ENCODE measurements around the gene MEGF8. TPM values are rescaled to one million over a fixed set of nuclear protein-coding genes. Genes with fewer than 3 reads are reported as not detected.

Gene MEGF8
- total RNA-seq, 2 experiments from 2014 or later, result 6.8 to 7.6 TPM

DNA sequence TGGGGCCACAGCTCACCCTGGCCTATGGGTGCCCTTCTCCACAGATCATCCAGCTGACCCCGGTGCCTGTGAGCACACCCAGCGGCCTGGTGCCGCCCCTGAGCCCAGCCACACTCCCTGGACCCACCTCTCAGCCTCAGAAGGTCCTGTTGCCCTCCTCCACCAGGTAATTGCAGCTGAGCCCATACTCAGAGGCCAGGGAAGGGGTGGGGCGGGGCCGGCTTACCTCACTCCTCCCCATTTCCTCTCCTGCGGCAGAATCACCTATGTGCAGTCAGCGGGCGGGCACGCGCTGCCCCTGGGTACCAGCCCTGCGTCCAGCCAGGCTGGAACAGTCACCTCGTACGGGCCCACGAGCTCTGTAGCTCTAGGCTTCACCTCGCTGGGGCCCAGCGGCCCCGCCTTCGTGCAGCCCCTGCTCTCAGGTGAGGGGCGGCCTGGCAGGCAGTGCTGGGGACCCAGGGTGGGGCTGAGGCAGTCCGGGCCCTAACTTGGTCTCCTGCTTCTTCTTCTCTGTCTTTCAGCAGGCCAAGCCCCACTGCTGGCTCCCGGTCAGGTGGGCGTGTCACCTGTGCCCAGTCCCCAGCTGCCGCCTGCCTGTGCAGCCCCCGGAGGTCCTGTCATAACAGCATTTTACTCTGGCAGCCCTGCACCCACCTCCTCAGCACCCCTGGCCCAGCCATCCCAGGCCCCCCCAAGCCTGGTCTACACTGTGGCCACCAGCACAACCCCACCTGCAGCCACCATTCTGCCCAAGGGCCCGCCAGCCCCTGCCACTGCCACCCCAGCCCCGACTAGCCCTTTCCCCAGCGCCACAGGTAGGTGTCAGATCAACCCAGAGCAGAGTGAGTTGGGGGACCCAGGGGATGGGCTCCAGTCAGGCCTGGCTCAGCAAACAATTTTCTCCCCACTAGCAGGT, 33.1 kb upstream of the MEGF8 start:
- Mint-ChIP-seq H3K4me1 (peaks cover 4% of the 10 kb centered on the region), H3K27me3 (no peaks in the 10 kb centered on the region), H3K36me3 (peaks cover 12% of the 10 kb centered on the region), H3K27ac (peak overlapping the region; percentile 36), H3K4me3 (no peak overlapping the region), H3K9me3 (no peaks in the 10 kb centered on the region)
- DNase-seq, result no peak

DNA sequence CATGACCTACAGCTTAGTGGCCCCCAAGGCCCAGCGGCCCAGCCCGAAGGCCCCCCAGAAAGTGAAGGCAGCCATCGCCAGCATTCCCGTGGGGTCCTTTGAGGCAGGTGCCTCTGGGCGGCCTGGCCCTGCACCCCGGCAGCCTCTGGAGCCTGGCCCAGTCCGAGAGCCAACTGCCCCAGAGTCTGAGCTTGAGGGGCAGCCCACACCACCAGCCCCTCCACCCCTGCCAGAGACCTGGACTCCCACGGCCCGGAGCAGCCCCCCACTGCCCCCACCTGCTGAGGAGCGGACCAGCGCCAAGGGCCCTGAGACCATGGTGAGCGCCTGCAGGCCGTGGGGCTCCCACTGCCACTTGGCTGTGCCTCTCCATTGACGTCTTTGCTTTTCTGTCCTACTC, 32.5 kb upstream of the MEGF8 start:
- Mint-ChIP-seq H3K4me1 (peaks cover 4% of the 10 kb centered on the region), H3K9me3 (no peaks in the 10 kb centered on the region), H3K27ac (no peak overlapping the region), H3K36me3 (peaks cover 12% of the 10 kb centered on the region), H3K4me3 (no peak overlapping the region), H3K27me3 (no peaks in the 10 kb centered on the region)
- DNase-seq, result no peak

DNA sequence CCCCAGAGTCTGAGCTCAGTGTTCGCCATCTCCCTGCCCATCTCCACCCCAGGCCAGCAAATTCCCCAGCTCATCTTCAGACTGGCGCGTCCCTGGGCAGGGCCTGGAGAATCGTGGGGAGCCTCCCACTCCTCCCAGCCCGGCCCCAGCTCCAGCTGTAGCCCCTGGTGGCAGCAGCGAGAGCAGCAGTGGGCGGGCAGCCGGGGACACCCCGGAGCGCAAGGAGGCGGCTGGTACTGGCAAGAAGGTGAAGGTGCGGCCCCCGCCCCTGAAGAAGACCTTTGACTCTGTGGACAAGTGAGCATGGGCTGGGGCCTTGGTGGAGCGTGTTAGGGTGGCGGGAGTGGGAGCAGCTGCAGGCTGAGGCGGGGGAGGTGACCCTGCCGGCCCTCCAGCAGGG, 31.9 kb upstream of the MEGF8 start:
- Mint-ChIP-seq H3K4me1 (peaks cover 4% of the 10 kb centered on the region), H3K27me3 (no peaks in the 10 kb centered on the region), H3K4me3 (no peak overlapping the region), H3K27ac (no peak overlapping the region), H3K9me3 (no peaks in the 10 kb centered on the region), H3K36me3 (peaks cover 12% of the 10 kb centered on the region)
- no peak for DNase-seq

DNA sequence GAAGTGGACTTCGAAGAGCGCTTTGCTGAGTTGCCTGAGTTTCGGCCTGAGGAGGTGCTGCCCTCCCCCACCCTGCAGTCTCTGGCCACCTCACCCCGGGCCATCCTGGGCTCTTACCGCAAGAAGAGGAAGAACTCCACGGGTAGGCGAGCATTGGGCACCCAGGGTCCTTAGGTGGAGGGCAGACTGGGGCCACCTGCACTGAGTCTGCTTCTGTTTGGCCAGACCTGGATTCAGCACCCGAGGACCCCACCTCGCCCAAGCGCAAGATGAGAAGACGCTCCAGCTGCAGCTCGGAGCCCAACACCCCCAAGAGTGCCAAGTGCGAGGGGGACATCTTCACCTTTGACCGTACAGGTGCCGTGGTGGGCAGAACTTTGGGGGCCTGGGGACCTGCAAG, 31.5 kb upstream of the MEGF8 start:
- Mint-ChIP-seq H3K27ac (no peak overlapping the region), H3K4me1 (peaks cover 4% of the 10 kb centered on the region), H3K27me3 (no peaks in the 10 kb centered on the region), H3K4me3 (no peak overlapping the region), H3K9me3 (no peaks in the 10 kb centered on the region), H3K36me3 (peaks cover 12% of the 10 kb centered on the region)
- no peak for DNase-seq

DNA sequence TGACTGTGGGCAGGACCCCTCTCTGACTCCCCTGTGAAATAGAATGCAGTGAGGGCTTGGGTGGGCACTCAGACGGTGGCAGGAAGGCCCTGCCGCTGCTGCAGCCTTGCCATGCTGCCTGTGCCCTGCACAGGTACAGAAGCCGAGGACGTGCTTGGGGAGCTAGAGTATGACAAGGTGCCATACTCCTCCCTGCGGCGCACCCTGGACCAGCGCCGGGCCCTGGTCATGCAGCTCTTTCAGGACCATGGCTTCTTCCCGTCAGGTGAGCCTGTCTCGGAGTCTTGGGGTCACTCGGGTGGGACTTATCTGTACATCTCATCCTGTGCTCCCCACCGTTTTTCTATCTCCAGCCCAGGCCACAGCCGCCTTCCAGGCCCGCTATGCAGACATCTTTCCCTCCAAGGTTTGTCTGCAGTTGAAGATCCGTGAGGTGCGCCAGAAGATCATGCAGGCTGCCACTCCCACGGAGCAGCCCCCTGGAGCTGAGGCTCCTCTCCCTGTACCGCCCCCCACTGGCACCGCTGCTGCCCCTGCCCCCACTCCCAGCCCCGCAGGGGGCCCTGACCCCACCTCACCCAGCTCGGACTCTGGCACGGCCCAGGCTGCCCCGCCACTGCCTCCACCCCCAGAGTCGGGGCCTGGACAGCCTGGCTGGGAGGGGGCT, 30.8 kb upstream of the MEGF8 start:
- Mint-ChIP-seq H3K9me3 (no peaks in the 10 kb centered on the region), H3K27ac (no peak overlapping the region), H3K4me3 (no peak overlapping the region), H3K27me3 (no peaks in the 10 kb centered on the region), H3K36me3 (peaks cover 12% of the 10 kb centered on the region), H3K4me1 (peaks cover 4% of the 10 kb centered on the region)
- no peak for DNase-seq

DNA sequence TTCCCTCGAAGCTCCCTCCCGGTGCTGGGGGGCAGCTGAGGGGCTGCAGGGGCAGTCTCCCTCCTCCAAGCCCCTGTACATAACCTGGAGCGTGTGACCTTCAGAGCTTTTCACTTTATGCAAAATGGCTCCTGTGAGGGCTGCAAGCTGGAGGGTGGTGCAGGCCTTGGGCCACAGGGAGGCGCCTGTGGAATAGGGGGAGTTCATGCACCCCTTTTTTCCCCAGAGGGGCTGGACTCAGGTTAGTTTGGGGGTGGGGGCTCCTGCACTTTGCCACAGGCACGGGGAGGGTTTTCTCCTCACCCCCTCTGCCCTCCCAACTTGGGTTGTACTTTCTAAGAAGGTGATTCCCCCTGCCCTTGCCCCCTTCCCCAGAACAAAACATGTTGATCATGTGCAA, 30.1 kb upstream of the MEGF8 start:
- DNase-seq, result no peak
- Mint-ChIP-seq H3K9me3 (no peaks in the 10 kb centered on the region), H3K27ac (no peak overlapping the region), H3K27me3 (no peaks in the 10 kb centered on the region), H3K4me3 (no peak overlapping the region), H3K36me3 (peaks cover 12% of the 10 kb centered on the region), H3K4me1 (peaks cover 4% of the 10 kb centered on the region)

DNA sequence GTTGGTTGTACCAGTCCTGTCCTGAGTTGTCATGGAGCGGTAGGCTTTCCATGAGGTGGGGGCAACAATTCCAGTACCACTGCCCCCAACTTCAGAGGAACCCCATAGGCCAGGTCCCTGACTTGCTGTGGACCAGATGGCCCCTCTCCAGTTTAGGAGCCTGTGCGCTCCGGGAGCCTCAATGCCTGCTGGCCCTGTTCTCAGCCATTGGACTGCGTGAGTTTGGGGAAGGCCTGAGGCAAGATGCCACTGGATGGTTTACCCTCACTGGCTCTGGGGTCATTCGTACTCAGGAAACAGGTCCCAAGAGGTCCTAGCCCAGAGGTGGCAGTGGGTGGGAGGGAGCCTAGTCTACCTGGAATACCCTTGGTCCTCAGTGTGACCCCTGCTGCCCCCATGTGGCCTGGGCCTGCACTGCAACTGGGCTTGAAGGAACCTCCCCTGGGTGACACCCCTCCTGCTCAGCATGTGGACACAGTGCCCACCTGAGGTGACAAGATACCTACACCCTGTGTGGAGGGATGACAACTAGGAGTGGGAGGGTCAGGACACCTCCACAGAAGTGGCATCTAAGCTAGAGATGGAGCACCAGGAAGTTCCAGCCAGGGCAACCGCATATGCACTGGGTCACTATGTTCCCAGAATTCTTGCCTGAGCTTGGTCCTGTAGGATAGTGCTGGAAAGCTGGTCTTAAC, 29.5 kb upstream of the MEGF8 start:
- Mint-ChIP-seq H3K9me3 (no peaks in the 10 kb centered on the region), H3K36me3 (peaks cover 13% of the 10 kb centered on the region)

DNA sequence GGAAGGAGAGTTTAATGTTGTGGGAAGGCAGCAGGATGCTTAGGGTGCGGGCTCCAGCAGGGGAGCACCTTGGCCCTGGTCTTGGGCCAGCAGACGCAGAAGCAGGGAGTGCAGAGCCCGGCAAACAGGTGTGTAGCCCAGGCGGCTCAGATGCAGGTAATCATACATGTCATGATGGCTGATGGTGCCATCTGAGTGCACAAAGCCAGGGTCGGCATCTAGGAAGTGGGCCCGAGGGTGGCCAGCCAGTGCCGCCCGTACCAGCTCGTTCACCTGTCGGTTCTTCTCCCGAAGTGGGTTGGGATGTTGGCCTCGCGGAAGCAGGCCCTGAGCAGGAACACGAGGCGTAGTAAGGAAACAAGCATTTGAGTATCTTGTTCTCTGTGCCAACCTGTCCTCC, 28.4 kb upstream of the MEGF8 start:
- H3K9me3 Mint-ChIP-seq, result no peaks in the 10 kb centered on the region

More for the DNA sequence above, 29.5 kb upstream of the MEGF8 start:
- Mint-ChIP-seq H3K4me1 (peaks cover 4% of the 10 kb centered on the region), H3K4me3 (no peak overlapping the region), H3K27ac (peak overlapping the region; percentile 48), H3K27me3 (no peaks in the 10 kb centered on the region)
- DNase-seq, result peak; percentile 86

DNA sequence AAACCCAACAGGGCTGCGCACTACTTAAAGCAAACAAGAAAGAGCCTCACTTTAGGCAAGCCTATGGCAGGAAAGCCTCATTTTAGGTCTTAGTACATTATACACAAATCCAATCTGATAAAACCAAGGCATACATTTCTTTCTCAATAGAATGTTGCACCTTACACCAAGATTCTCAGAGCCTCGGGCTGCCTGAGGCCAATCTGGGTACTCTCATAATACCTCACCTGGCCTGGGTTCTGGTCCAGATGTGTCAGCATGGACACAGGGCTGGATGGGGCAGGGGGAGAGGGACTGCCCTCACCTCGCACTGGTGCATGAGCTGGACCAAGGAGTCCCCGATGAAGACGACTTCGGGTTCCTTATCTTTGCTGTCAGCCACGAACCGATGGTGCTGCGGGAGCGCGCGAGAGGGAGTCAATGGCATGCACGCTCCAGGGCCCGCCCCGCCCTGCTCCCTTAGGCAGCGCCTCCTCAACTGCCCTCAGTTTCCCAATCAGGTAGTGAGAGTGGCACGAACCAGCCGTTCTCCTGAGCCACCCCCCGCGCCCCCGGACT, 23.7 kb upstream of the MEGF8 start, which contains the start of gene PRR19:
Gene PRR19, plus strand, starts transcription at position 487 of the 558 bp plus-strand sequence. CDS start 7,453 bp downstream, outside the sequence.
- no peak for DNase-seq
- Mint-ChIP-seq H3K36me3 (peaks cover 5% of the 10 kb centered on the region), H3K27ac (peak within 1 kb of the TSS; percentile 90), H3K9me3 (no peaks in the 10 kb centered on the region), H3K4me3 (peak within 1 kb of the TSS; percentile 84), H3K4me1 (peaks cover 16% of the 10 kb centered on the region), H3K27me3 (no peaks in the 10 kb centered on the region)

More for the DNA sequence above, 28.4 kb upstream of the MEGF8 start:
- no peak overlapping the region for H3K4me3 Mint-ChIP-seq
- DNase-seq, result no peak
- H3K27me3 Mint-ChIP-seq, result no peaks in the 10 kb centered on the region
- H3K36me3 Mint-ChIP-seq, result peaks cover 9% of the 10 kb centered on the region
- H3K4me1 Mint-ChIP-seq, result peaks cover 10% of the 10 kb centered on the region
- H3K27ac Mint-ChIP-seq, result no peak overlapping the region

DNA sequence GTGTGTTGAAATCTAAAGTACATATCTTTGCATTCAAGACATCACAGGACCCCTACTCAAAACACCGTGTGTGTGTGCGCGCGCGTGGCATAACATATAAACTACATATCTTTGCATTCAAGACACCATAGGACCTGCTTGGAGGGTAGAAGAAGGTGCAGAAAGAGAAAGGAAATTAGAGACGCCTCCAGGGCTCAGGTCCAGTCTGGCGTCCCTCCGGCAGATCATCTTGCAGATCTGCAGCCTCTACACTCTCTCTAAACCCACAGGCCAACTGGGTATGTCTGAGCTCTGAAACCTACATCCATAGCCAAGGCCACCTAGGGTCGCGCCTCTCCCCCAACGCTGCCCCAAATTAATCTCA, 22.4 kb upstream of the MEGF8 start:
- Mint-ChIP-seq H3K4me3 (peak overlapping the region; percentile 84), H3K27me3 (no peaks in the 10 kb centered on the region), H3K4me1 (peaks cover 16% of the 10 kb centered on the region), H3K36me3 (peaks cover 3% of the 10 kb centered on the region), H3K9me3 (no peaks in the 10 kb centered on the region), H3K27ac (peak overlapping the region; percentile 90)
- DNase-seq, result no peak

DNA sequence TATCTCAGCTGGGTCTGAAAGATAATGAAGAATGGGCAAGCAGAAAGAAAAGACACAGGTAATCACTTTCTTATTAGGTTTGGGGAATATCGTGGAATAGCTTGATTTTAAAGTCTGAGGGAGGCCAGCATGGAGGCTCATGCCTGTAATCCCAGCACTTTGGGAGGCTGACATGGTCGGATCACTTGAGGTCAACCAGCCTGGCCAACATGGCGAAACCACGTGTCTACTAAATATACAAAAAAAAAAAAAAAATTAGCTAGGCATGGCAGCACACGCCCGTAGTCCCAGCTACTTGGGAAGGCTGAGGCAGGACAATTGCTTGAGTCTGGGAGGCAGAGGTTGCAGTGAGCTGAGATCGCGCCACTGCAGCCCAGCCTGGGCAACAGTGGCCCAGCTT, 21.6 kb upstream of the MEGF8 start:
- Mint-ChIP-seq H3K4me1 (peaks cover 16% of the 10 kb centered on the region), H3K27me3 (no peaks in the 10 kb centered on the region), H3K27ac (no peak overlapping the region), H3K4me3 (no peak overlapping the region), H3K36me3 (peaks cover 3% of the 10 kb centered on the region), H3K9me3 (no peaks in the 10 kb centered on the region)
- no peak for DNase-seq

DNA sequence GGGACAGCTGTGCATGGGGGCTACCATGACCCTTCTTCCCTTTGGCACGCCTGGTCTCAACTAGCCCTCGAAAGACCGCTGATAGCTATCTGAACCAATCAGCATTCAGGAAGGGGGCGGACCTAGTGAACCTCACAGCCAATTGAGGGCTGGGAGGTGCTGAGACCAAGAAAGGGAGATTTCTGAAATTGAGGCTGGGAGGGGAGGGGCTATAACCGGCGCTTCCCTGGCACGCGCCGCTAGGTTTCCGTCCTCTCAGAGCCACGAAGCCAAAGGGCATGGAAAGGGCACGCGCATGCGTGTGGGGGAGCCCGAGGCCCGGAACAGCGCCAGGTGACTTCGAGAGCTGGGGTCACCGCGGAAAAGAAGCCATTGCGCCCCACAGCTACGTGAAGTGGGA, 18.8 kb upstream of the MEGF8 start:
- Mint-ChIP-seq H3K4me3 (no peak overlapping the region), H3K4me1 (peaks cover 12% of the 10 kb centered on the region), H3K36me3 (no peaks in the 10 kb centered on the region), H3K27me3 (peaks cover 10% of the 10 kb centered on the region), H3K9me3 (no peaks in the 10 kb centered on the region), H3K27ac (no peak overlapping the region)
- DNase-seq, result no peak

DNA sequence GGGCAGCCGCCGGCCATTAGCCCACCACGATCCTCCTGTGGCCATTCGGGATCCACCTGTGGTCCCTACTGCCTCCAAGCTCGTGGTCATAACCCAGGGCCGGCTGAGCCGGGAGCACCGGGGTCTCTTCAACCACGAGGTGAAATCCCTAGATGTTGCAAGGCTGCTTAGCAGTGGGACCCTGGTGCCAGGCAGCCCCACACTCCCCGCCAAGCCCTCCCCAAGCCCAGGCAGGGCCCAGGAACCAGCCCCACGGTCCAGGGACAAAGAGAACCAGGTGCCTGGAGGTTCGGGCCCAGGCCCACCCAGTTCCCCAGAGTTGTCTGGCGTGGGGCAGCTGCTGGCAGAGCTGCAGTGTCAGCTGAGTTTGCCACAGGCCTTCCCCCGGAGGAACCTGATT, 15.7 kb upstream of the MEGF8 start:
- H3K27me3 Mint-ChIP-seq, result peaks cover 40% of the 10 kb centered on the region
- H3K4me1 Mint-ChIP-seq, result peaks cover 10% of the 10 kb centered on the region
- H3K9me3 Mint-ChIP-seq, result no peaks in the 10 kb centered on the region
- no peak overlapping the region for H3K4me3 Mint-ChIP-seq
- H3K27ac Mint-ChIP-seq, result no peak overlapping the region
- no peak for DNase-seq
- no peaks in the 10 kb centered on the region for H3K36me3 Mint-ChIP-seq

DNA sequence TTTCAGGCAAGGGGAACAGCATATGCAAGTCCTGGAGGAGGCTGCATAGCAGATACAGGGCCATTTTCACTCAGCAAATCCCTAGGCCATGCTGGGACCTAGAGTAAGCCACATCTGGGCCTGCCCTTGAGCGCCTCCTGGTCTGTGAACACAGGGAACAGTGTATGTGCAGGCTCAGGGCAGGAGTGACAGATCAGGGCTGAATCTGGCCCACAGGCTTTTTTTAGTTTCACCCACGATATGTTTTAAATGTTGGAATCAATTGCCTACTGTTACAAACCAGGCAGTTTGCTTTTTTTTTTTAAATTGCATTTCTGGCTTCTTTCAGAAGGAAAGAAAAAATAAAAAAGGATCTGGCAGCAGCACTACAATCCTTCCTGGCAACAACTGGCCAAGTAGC, 13.8 kb upstream of the MEGF8 start:
- no peak for DNase-seq
- H3K36me3 Mint-ChIP-seq, result no peaks in the 10 kb centered on the region
- no peak overlapping the region for H3K27ac Mint-ChIP-seq
- no peak overlapping the region for H3K4me3 Mint-ChIP-seq
- H3K27me3 Mint-ChIP-seq, result peaks cover 46% of the 10 kb centered on the region
- H3K9me3 Mint-ChIP-seq, result no peaks in the 10 kb centered on the region
- H3K4me1 Mint-ChIP-seq, result peaks cover 12% of the 10 kb centered on the region

DNA sequence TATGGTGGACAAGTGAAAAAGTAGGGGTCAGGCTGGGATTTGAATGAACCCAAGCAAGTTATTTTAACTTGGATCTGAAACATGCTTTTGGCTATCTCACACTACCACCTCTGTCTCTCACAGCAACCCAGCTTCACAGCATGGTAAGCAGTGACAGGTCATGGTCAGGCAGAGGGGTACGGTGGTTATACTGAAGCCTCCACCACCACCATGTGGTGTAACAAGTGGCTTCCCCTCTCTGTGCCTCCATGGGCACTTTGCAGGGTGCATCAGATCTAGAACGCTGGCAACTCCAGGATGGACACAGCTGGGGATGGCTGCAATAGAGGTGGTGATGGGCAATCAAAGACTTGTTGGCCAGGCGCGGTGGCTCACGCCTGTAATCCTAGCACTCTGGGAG, 13.1 kb upstream of the MEGF8 start:
- DNase-seq, result no peak
- H3K27me3 Mint-ChIP-seq, result peaks cover 46% of the 10 kb centered on the region

More for the DNA sequence above, 13.1 kb upstream of the MEGF8 start:
- Mint-ChIP-seq H3K36me3 (no peaks in the 10 kb centered on the region), H3K4me3 (peak overlapping the region; percentile 70), H3K27ac (no peak overlapping the region), H3K4me1 (peaks cover 16% of the 10 kb centered on the region), H3K9me3 (no peaks in the 10 kb centered on the region)

All from activated naive CD8-positive, alpha-beta T cell treated with anti-CD3 and anti-CD28 coated beads for 36 hours (primary cell).